ENCODE measurements around the gene PLXNA2.
A peak's percentile ranks its signal among the peaks of the same experiment; 100 is the strongest.

The PLXNA2 gene

GRCh38 chr1:208000504-208000903, 243.7 kb downstream of the PLXNA2 start:
- Histone ChIP-seq H2AK5ac (ENCODE audit: low read length) (no peak overlapping the region), H2BK15ac (replicated peaks; ENCODE audit: low read depth) (no peak overlapping the region), H3K4me1 (ENCODE audit: control insufficient read depth, low read depth, low read length) (peaks cover 3% of the 10 kb centered on the region), H3K4me2 (ENCODE audit: low read length) (no peak overlapping the region), H3K4ac (ENCODE audit: low read depth, low read length) (no peak overlapping the region), H3K23ac (ENCODE audit: low read length) (no peak overlapping the region), H3K27ac (ENCODE audit: low read depth, low read length) (no peak overlapping the region), H3K9ac (ENCODE audit: low read length) (no peak overlapping the region), H3K4me3 (ENCODE audit: low read length) (no peak overlapping the region), H3K18ac (ENCODE audit: low read length) (no peak overlapping the region), H2BK5ac (ENCODE audit: low read length) (no peak overlapping the region), H2BK120ac (ENCODE audit: low read depth, low read length) (no peak overlapping the region), H3K79me1 (ENCODE audit: low read length) (no peaks in the 10 kb centered on the region), H3K27me3 (ENCODE audit: insufficient read depth, low read length, poor library complexity) (no peaks in the 10 kb centered on the region), H3K79me2 (ENCODE audit: control insufficient read depth, insufficient read depth, low read length) (no peaks in the 10 kb centered on the region), H3K36me3 (ENCODE audit: control insufficient read depth, insufficient read depth, low read length) (no peaks in the 10 kb centered on the region), H3K56ac (ENCODE audit: low read length) (no peak overlapping the region), H4K5ac (ENCODE audit: low read length) (no peak overlapping the region), H4K8ac (ENCODE audit: low read depth, low read length) (no peak overlapping the region)
- no CpG with 5 or more reads among the region's 4 CpGs for WGBS (ENCODE audit: extremely low coverage, insufficient coverage, low lambda C conversion rate)
- DNase-seq = no peak

- Histone ChIP-seq H3K18ac (ENCODE audit: low read length) (no peak overlapping the region), H4K5ac (ENCODE audit: low read length) (no peak overlapping the region), H3K27me3 (ENCODE audit: insufficient read depth, low read length, poor library complexity) (no peaks in the 10 kb centered on the region), H4K8ac (ENCODE audit: low read depth, low read length) (no peak overlapping the region), H2BK5ac (ENCODE audit: low read length) (no peak overlapping the region), H3K56ac (ENCODE audit: low read length) (no peak overlapping the region), H3K4me3 (ENCODE audit: low read length) (no peak overlapping the region), H3K9ac (ENCODE audit: low read length) (no peak overlapping the region), H2BK15ac (replicated peaks; ENCODE audit: low read depth) (no peak overlapping the region), H2BK120ac (ENCODE audit: low read depth, low read length) (no peak overlapping the region), H3K36me3 (ENCODE audit: control insufficient read depth, insufficient read depth, low read length) (no peaks in the 10 kb centered on the region), H3K79me1 (ENCODE audit: low read length) (no peaks in the 10 kb centered on the region), H3K4me1 (ENCODE audit: control insufficient read depth, low read depth, low read length) (peaks cover 3% of the 10 kb centered on the region), H3K79me2 (ENCODE audit: control insufficient read depth, insufficient read depth, low read length) (no peaks in the 10 kb centered on the region), H3K23ac (ENCODE audit: low read length) (no peak overlapping the region), H2AK5ac (ENCODE audit: low read length) (no peak overlapping the region), H3K4me2 (ENCODE audit: low read length) (no peak overlapping the region), H3K4ac (ENCODE audit: low read depth, low read length) (no peak overlapping the region), H3K27ac (ENCODE audit: low read depth, low read length) (no peak overlapping the region)
- no peak for DNase-seq
Measured at GRCh38 chr1:207999972-208000371, 244.2 kb downstream of the PLXNA2 start.

GRCh38 chr1:207999274-207999915, 244.8 kb downstream of the PLXNA2 start:
- no peak for DNase-seq
- no peak overlapping the region for H4K8ac ChIP-seq (ENCODE audit: low read depth, low read length)
- no peak overlapping the region for H3K4ac ChIP-seq (ENCODE audit: low read depth, low read length)
- H2BK5ac ChIP-seq (ENCODE audit: low read length) = no peak overlapping the region
- peaks cover 3% of the 10 kb centered on the region for H3K4me1 ChIP-seq (ENCODE audit: control insufficient read depth, low read depth, low read length)
- no peak overlapping the region for H3K27ac ChIP-seq (ENCODE audit: low read depth, low read length)
- H3K79me2 ChIP-seq (ENCODE audit: control insufficient read depth, insufficient read depth, low read length) = no peaks in the 10 kb centered on the region
- no peak overlapping the region for H2BK120ac ChIP-seq (ENCODE audit: low read depth, low read length)
- H3K79me1 ChIP-seq (ENCODE audit: low read length) = no peaks in the 10 kb centered on the region
- H3K9ac ChIP-seq (ENCODE audit: low read length) = no peak overlapping the region
- no peak overlapping the region for H3K4me3 ChIP-seq (ENCODE audit: low read length)
- H4K5ac ChIP-seq (ENCODE audit: low read length) = no peak overlapping the region
- H3K36me3 ChIP-seq (ENCODE audit: control insufficient read depth, insufficient read depth, low read length) = no peaks in the 10 kb centered on the region
- no peak overlapping the region for H2AK5ac ChIP-seq (ENCODE audit: low read length)
- H3K56ac ChIP-seq (ENCODE audit: low read length) = no peak overlapping the region
- no CpG with 5 or more reads among the region's 3 CpGs for WGBS (ENCODE audit: extremely low coverage, insufficient coverage, low lambda C conversion rate)
- no peak overlapping the region for H2BK15ac ChIP-seq (replicated peaks; ENCODE audit: low read depth)
- H3K18ac ChIP-seq (ENCODE audit: low read length) = no peak overlapping the region
- no peak overlapping the region for H3K4me2 ChIP-seq (ENCODE audit: low read length)
- no peak overlapping the region for H3K23ac ChIP-seq (ENCODE audit: low read length)
- no peaks in the 10 kb centered on the region for H3K27me3 ChIP-seq (ENCODE audit: insufficient read depth, low read length, poor library complexity)

- Histone ChIP-seq H3K36me3 (ENCODE audit: control insufficient read depth, insufficient read depth, low read length) (no peaks in the 10 kb centered on the region), H2BK120ac (ENCODE audit: low read depth, low read length) (no peak overlapping the region), H3K27ac (ENCODE audit: low read depth, low read length) (no peak overlapping the region), H3K4me3 (ENCODE audit: low read length) (no peak overlapping the region), H3K56ac (ENCODE audit: low read length) (no peak overlapping the region), H4K8ac (ENCODE audit: low read depth, low read length) (no peak overlapping the region), H3K79me2 (ENCODE audit: control insufficient read depth, insufficient read depth, low read length) (no peaks in the 10 kb centered on the region), H2BK5ac (ENCODE audit: low read length) (no peak overlapping the region), H3K4me2 (ENCODE audit: low read length) (no peak overlapping the region), H4K5ac (ENCODE audit: low read length) (no peak overlapping the region), H3K9ac (ENCODE audit: low read length) (no peak overlapping the region), H3K18ac (ENCODE audit: low read length) (no peak overlapping the region), H3K79me1 (ENCODE audit: low read length) (no peaks in the 10 kb centered on the region), H3K4me1 (ENCODE audit: control insufficient read depth, low read depth, low read length) (peaks cover 3% of the 10 kb centered on the region), H2AK5ac (ENCODE audit: low read length) (no peak overlapping the region), H3K23ac (ENCODE audit: low read length) (no peak overlapping the region), H2BK15ac (replicated peaks; ENCODE audit: low read depth) (no peak overlapping the region), H3K27me3 (ENCODE audit: insufficient read depth, low read length, poor library complexity) (no peaks in the 10 kb centered on the region), H3K4ac (ENCODE audit: low read depth, low read length) (no peak overlapping the region)
- no CpG with 5 or more reads among the region's 2 CpGs for WGBS (ENCODE audit: extremely low coverage, insufficient coverage, low lambda C conversion rate)
- peak; percentile 31 for DNase-seq
Measured at GRCh38 chr1:207998691-207999090, 245.5 kb downstream of the PLXNA2 start.

- Histone ChIP-seq H3K27me3 (ENCODE audit: insufficient read depth, low read length, poor library complexity) (no peaks in the 10 kb centered on the region), H3K4me1 (ENCODE audit: control insufficient read depth, low read depth, low read length) (peaks cover 3% of the 10 kb centered on the region), H3K36me3 (ENCODE audit: control insufficient read depth, insufficient read depth, low read length) (no peaks in the 10 kb centered on the region), H2BK15ac (replicated peaks; ENCODE audit: low read depth) (no peak overlapping the region), H3K9ac (ENCODE audit: low read length) (no peak overlapping the region), H3K79me1 (ENCODE audit: low read length) (no peaks in the 10 kb centered on the region), H3K23ac (ENCODE audit: low read length) (no peak overlapping the region), H3K18ac (ENCODE audit: low read length) (no peak overlapping the region), H3K27ac (ENCODE audit: low read depth, low read length) (no peak overlapping the region), H2BK5ac (ENCODE audit: low read length) (no peak overlapping the region), H4K5ac (ENCODE audit: low read length) (no peak overlapping the region), H2BK120ac (ENCODE audit: low read depth, low read length) (no peak overlapping the region), H3K4me2 (ENCODE audit: low read length) (no peak overlapping the region), H4K8ac (ENCODE audit: low read depth, low read length) (no peak overlapping the region), H2AK5ac (ENCODE audit: low read length) (no peak overlapping the region), H3K4me3 (ENCODE audit: low read length) (no peak overlapping the region), H3K4ac (ENCODE audit: low read depth, low read length) (no peak overlapping the region), H3K79me2 (ENCODE audit: control insufficient read depth, insufficient read depth, low read length) (no peaks in the 10 kb centered on the region), H3K56ac (ENCODE audit: low read length) (no peak overlapping the region)
- WGBS (ENCODE audit: extremely low coverage, insufficient coverage, low lambda C conversion rate) = no CpG with 5 or more reads among the region's 9 CpGs
- DNase-seq = peak; percentile 75
Measured at GRCh38 chr1:207997486-207998268, 246.5 kb downstream of the PLXNA2 start.

GRCh38 chr1:207996636-207997035, 247.5 kb downstream of the PLXNA2 start:
- Histone ChIP-seq H3K9ac (ENCODE audit: low read length) (no peak overlapping the region), H3K4me1 (ENCODE audit: control insufficient read depth, low read depth, low read length) (peaks cover 3% of the 10 kb centered on the region), H3K27me3 (ENCODE audit: insufficient read depth, low read length, poor library complexity) (no peaks in the 10 kb centered on the region), H3K27ac (ENCODE audit: low read depth, low read length) (no peak overlapping the region), H3K56ac (ENCODE audit: low read length) (no peak overlapping the region), H4K8ac (ENCODE audit: low read depth, low read length) (no peak overlapping the region), H3K18ac (ENCODE audit: low read length) (no peak overlapping the region), H3K23ac (ENCODE audit: low read length) (no peak overlapping the region), H4K5ac (ENCODE audit: low read length) (no peak overlapping the region), H2BK15ac (replicated peaks; ENCODE audit: low read depth) (no peak overlapping the region), H3K4me3 (ENCODE audit: low read length) (no peak overlapping the region), H3K4ac (ENCODE audit: low read depth, low read length) (no peak overlapping the region), H3K79me1 (ENCODE audit: low read length) (no peaks in the 10 kb centered on the region), H2BK120ac (ENCODE audit: low read depth, low read length) (no peak overlapping the region), H3K4me2 (ENCODE audit: low read length) (no peak overlapping the region), H2BK5ac (ENCODE audit: low read length) (no peak overlapping the region), H3K36me3 (ENCODE audit: control insufficient read depth, insufficient read depth, low read length) (no peaks in the 10 kb centered on the region), H2AK5ac (ENCODE audit: low read length) (no peak overlapping the region), H3K79me2 (ENCODE audit: control insufficient read depth, insufficient read depth, low read length) (no peaks in the 10 kb centered on the region)
- DNase-seq = no peak

All from mesendoderm (in vitro differentiated cells).